ENCODE measurements around the gene AOC2. TPM values are rescaled to one million over a fixed set of nuclear protein-coding genes. Genes with fewer than 3 reads are reported as not detected.

AOC2 gene
- polyA plus RNA-seq (2012; rRNA removed): 0.24 and 0.33 TPM in 2 replicates
- 0.06 and 0.22 TPM in 2 replicates for polyA plus RNA-seq (2012; cell fraction: cytosol; rRNA removed)
- 1.3 and 1.4 TPM in 2 replicates for polyA plus RNA-seq (2012; cell fraction: nucleus; rRNA removed)

- Histone ChIP-seq H3K4me3 (ENCODE audit: low read depth in 2 of 2, low read length in 1 of 2) (no peak within 1 kb of the TSS; a peak in 1 of 4 replicates), H3K79me2 (ENCODE audit: insufficient read depth) (no peaks in the 10 kb centered on the region), H4K20me1 (ENCODE audit: insufficient read depth) (0 out of 2 replicates have a peak, but pooled peaks cover 10% of the 10 kb centered on the region), H3K27me3 (ENCODE audit: insufficient read depth) (no peaks in the 10 kb centered on the region), H3K9ac (no peak within 1 kb of the TSS), H3K9me2 (no peaks in the 10 kb centered on the region), H3K27ac (ENCODE audit: low read depth in 2 of 2, low read length in 1 of 2) (no peak within 1 kb of the TSS), H3K4me1 (ENCODE audit: control insufficient read depth in 1 of 2, insufficient read depth in 2 of 2, low read depth in 1 of 2, low read length in 1 of 2) (no peaks in the 10 kb centered on the region), H3K9me3 (no peaks in the 10 kb centered on the region), H3K4me2 (no peak within 1 kb of the TSS), H3F3A (replicated peaks; ENCODE audit: insufficient read depth) (peaks cover 19% of the 10 kb centered on the region), H3K36me3 (replicated peaks in 1 of 2; ENCODE audit: control insufficient read depth in 1 of 2, insufficient read depth in 2 of 2, low read length in 1 of 2) (peaks cover 30 to 55% of the 10 kb centered on the region in 2 experiments), H2AFZ (ENCODE audit: low read depth) (no peak within 1 kb of the TSS)
- CTCF ChIA-PET: interaction anchor here (0.5 to 4.7 kb wide), 16 partner anchors 9 to 471 kb away, joined by 3 to 34 read pairs (median 5); partner anchors contain the start of genes BECN1 and RPL27
- 88% methylated on average over 4 of the region's 4 CpGs for WGBS (ENCODE audit: low lambda C conversion rate)
- TF ChIP-seq CTCF (IDR thresholded peaks at IDR 0.05) (no peak), ELF1 (IDR thresholded peaks at IDR 0.05) (no peak), CHD2 (IDR thresholded peaks at IDR 0.05; ENCODE audit: low read length, partially characterized antibody) (no peak), RXRA (IDR thresholded peaks at IDR 0.05; ENCODE audit: borderline replicate concordance, low read depth) (no peak), MXI1 (IDR thresholded peaks at IDR 0.05; ENCODE audit: low read depth, low read length) (no peak), GATA2 (CRISPR knock-in tag; IDR thresholded peaks at IDR 0.05) (no peak), ZBTB33 (IDR thresholded peaks at IDR 0.05; ENCODE audit: borderline replicate concordance, low read depth) (no peak), TAF1 (IDR thresholded peaks at IDR 0.05; ENCODE audit: borderline replicate concordance, low read depth, low read length) (no peak), USF2 (IDR thresholded peaks at IDR 0.05; ENCODE audit: borderline replicate concordance, low read depth, low read length) (no peak), IRF3 (IDR thresholded peaks at IDR 0.05; ENCODE audit: low read depth, low read length) (no peak), NFIC (IDR thresholded peaks at IDR 0.05; ENCODE audit: borderline replicate concordance) (no peak), USF1 (IDR thresholded peaks at IDR 0.05; ENCODE audit: borderline replicate concordance, low read depth) (no peak), MEF2A (IDR thresholded peaks at IDR 0.05; ENCODE audit: borderline replicate concordance, low read depth) (no peak), FOXM1 (IDR thresholded peaks at IDR 0.05; ENCODE audit: low read depth) (no peak), TEAD4 (IDR thresholded peaks at IDR 0.05; ENCODE audit: borderline replicate concordance, insufficient read depth) (no peak), REST (IDR thresholded peaks at IDR 0.05; ENCODE audit: low read depth, low read length) (no peak), RAD21 (IDR thresholded peaks at IDR 0.05; ENCODE audit: low read length) (no peak), SIN3A (IDR thresholded peaks at IDR 0.05; ENCODE audit: borderline replicate concordance, low read depth, low read length) (no peak)
- DNase-seq: no peak
- POLR2A ChIA-PET: interaction anchor here (1.8 kb wide), 1 partner anchor 154 kb away, joined by 6 read pairs; the partner anchor contains the start of gene RPL27
Measured at GRCh38 chr17:42844271-42844670, at the start of gene AOC2. AOC2 (plus strand) TSS chr17:42844580; CDS start chr17:42844627, 47 bp downstream.
